WI38 (cell line): ENCODE data around the gene MAS1.
"Not testable (repeated sequence)": the region's sequence is repeated elsewhere in the genome, so short reads cannot be mapped to it uniquely, and the experiment has no call there.

ENCODE experiments used
- H3K4me3 ChIP-seq: 2 replicates; pipeline ENCODE4 v1.5.1; 2011; ENCODE audit warnings: low read depth, mild to moderate bottlenecking, control low read depth, low read length
- TF ChIP-seq, protein P1 (sequence below): IDR thresholded peaks from 2 replicates; pipeline ENCODE4 v1.5.1; 2012; ENCODE audit warnings: low read depth, mild to moderate bottlenecking, control low read depth, low read length

Gene MAS1

DNA sequence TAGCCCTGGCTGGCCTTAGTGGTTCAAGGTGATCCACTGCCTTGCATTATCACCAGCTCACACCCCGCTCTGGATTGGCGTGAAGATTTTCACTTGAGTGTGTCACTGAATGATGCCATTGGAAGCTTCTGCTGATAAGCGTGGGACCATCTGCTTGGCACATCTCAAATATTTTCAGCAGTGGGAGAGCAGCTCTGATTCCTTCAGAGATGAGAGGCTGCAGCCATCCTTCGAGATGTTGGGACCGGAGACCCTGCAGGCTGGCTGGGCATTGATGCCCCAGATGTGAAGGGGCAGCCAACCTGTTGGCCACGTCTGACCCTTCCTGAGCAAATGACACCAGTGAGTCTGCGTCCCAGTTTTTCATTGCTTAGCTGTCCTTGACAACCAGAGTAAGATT is at the start of gene MAS1:
TSS of gene MAS1 (plus strand) at position 197 of the 400 bp plus-strand sequence. CDS start 15,968 bp downstream, outside the sequence.
- TF ChIP-seq, protein P1, sequence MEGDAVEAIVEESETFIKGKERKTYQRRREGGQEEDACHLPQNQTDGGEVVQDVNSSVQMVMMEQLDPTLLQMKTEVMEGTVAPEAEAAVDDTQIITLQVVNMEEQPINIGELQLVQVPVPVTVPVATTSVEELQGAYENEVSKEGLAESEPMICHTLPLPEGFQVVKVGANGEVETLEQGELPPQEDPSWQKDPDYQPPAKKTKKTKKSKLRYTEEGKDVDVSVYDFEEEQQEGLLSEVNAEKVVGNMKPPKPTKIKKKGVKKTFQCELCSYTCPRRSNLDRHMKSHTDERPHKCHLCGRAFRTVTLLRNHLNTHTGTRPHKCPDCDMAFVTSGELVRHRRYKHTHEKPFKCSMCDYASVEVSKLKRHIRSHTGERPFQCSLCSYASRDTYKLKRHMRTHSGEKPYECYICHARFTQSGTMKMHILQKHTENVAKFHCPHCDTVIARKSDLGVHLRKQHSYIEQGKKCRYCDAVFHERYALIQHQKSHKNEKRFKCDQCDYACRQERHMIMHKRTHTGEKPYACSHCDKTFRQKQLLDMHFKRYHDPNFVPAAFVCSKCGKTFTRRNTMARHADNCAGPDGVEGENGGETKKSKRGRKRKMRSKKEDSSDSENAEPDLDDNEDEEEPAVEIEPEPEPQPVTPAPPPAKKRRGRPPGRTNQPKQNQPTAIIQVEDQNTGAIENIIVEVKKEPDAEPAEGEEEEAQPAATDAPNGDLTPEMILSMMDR: no peak
- no peak within 1 kb of the TSS for H3K4me3 ChIP-seq

DNA sequence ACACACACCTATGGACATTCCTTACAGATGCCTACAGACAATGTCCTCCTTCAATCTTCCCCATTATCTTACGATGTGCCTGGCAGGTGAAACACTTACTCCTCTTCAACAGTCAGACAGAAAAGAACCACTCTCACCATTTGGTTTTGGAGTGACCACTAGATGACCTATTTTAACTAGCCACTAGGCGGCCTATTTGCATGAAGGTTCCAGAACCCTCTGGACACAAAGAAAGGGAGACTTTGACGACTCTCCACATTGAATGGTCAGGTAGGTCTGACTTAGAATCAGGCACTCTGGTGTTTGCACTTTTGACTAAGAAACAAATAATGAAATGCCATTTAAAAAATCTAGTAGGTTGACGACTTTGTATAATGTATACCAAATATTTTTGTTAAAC is 48.8 kb upstream of the MAS1 start:
- TF ChIP-seq, protein P1: 0 out of 2 replicates have a peak, but pooled peaks have one; percentile 14
- H3K4me3 ChIP-seq: no peak overlapping the region

DNA sequence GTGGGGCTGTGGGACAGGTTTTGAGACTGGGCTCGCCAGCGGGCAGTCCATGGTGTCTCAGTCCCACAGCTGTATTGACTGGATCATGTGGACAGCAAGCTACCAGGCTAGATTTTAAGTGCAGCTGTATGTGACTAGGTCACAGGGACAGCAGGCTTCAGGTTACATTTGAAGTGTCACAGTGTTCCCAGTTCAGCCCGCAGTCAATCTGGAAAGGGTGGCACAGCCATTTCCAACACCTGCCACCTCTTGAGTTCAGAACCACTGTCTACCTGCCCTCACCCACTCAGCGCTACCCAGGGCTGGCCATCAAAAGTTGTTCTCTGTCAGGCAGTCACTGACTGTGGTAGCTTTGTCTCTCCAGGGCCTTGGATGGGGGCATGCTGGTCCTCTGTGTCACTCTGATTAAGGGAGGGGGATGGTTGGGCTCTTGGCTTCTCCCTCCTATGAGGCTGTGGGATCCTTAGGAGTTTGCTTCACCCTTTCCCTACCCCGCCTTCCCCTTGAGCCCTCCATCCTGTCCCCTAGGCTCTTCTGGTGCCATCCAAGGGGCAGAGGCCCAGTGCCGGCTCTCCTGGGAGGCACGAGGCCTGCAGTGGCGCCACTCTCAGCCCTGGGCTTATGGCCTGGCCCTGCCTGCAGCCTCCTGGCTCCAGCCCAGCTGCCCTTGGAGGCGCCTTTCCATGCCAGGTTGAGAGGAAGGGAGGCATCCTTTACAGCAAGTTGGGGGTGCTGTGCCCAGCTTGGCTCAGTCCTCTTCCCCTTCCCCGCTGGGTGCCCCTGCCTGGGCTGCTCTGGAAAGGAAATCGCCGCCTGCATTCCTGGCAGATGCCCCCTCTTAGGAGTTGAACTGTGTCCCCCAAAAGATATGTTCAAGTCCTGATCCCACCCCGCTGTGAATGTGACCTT is 45.8 kb upstream of the MAS1 start:
- H3K4me3 ChIP-seq: no peak overlapping the region

DNA sequence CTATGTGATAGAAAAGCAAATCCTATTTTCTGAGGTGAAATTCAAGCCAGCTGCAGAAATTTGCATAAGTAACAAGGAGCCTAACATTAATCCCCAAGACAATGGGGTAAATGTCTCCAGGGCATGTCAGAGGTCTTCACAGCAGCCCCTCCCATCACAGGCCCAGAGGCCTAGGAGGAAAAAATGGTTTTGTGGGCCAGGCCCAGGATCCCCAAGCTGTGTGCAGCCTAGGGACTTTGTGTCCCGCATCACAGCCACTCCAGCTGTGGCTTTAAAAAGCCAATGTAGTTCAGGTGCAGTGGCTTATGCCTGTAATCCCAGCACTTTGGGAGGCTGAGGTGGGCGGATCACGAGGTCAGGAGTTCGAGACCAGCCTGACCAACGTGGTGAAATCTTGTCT is 42.2 kb upstream of the MAS1 start:
- not testable (repeated sequence) for H3K4me3 ChIP-seq

More for the DNA sequence above, 45.8 kb upstream of the MAS1 start:
- TF ChIP-seq, protein P1: no peak

DNA sequence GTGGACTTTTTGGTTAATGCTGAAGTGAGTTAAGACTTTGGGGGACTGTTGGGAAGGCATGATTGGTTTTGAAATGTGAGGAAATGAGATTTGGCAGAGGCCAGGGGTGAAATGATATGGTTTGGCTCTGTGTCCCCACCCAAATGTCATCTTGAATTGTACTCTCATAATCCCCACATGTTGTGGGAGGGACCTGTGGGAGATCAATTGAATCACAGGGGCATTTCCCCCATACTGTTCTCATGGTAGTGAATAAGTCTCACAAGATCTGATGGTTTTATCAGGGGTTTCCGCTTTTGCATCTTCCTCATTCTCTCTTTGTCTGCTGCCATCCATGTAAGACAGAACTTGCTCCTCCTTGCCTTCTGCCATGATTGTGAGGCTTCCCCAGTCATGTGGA is 40.9 kb upstream of the MAS1 start:
- not testable (repeated sequence) for H3K4me3 ChIP-seq

DNA sequence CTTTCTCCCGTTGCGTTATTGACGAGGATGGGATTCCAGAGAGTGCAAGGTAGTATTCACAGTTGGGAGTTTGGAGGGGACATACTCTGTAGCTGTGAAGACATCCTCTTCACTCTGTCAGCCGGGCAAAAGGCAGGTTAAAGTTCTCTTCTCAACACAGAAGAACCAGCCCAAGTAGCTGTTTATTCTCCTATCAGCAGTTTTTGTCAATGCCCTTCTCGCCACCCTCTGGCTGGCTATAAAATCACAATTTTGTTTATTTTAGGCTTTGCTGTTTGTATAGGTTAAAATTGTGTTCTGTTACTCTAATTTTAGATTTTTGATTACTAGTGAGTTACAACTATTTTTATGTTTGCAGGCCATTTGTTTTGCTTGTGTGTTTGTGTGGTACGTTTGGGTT is 37.9 kb upstream of the MAS1 start:
- TF ChIP-seq, protein P1: no peak
- no peak overlapping the region for H3K4me3 ChIP-seq

DNA sequence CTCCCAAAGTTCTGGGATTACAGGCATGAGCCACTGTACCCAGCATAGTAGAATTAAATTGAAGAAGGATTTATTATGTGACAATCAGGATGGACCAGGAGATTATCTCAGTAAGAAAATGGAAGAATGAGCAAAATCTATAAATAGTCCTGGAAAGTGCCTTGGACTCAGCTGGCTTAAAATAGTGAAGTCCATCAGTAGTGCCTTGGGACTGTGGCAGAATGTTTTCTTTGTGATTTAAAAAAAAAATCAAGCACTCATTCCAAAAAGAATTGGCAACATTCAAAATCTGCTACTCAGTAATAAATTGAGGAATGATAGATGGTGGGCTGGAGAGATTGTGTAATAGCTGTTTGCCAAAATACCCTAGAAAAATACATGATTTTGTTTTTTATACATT is 37.0 kb upstream of the MAS1 start:
- TF ChIP-seq, protein P1: no peak
- no peak overlapping the region for H3K4me3 ChIP-seq

DNA sequence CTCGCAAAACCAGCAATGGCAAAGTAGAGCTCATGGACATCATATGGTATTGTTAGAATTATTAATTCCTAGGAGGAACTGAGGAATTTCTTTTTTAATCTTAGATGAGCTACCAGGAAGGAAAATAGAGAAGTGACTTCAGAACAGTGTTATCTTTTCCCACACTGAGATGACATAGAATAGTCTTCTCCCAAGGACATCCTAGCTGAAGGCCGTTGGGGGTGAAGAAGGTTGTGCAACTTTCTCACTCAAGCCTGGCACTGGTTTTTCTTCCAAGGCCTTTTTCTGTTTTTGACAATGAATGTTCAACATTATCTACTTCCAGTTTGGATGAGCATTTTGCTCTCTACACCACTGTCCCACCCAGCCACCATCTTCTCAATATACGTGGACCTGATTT is 35.8 kb upstream of the MAS1 start:
- no peak overlapping the region for H3K4me3 ChIP-seq
- TF ChIP-seq, protein P1: no peak
